ENCODE measurements around the gene MYLK. TPM values are rescaled to one million over a fixed set of nuclear protein-coding genes. Genes with fewer than 3 reads are reported as not detected.
"Not testable (repeated sequence)": the region's sequence is repeated elsewhere in the genome, so short reads cannot be mapped to it uniquely, and the experiment has no call there.

Gene MYLK
- 11.3 TPM for total RNA-seq

GRCh38 chr3:123884203-123884831 is at the start of gene MYLK:
MYLK (minus strand) TSS chr3:123884332; CDS start chr3:123793841, 90,491 bp downstream.
- DNase-seq (ENCODE audit: low read depth in 2 of 3, low spot score in 2 of 3): peak in 2 of 3 donors; percentile 76 to 84

GRCh38 chr3:123930445-123930844 is 46.3 kb upstream of the MYLK start:
- DNase-seq (ENCODE audit: low read depth in 2 of 3, low spot score in 2 of 3): no peak

GRCh38 chr3:123929325-123929724 is 45.2 kb upstream of the MYLK start:
- no peak for DNase-seq (ENCODE audit: low read depth in 2 of 3, low spot score in 2 of 3)

GRCh38 chr3:123926396-123926795 is 42.3 kb upstream of the MYLK start:
- no peak for DNase-seq (ENCODE audit: low read depth in 2 of 3, low spot score in 2 of 3)

GRCh38 chr3:123920868-123921267 is 36.7 kb upstream of the MYLK start:
- DNase-seq (ENCODE audit: low read depth in 2 of 3, low spot score in 2 of 3): no peak

- DNase-seq (ENCODE audit: low read depth in 2 of 3, low spot score in 2 of 3): peak in 2 of 3 donors; percentile 3 to 21
Measured at GRCh38 chr3:123920383-123920782, 36.3 kb upstream of the MYLK start.

- DNase-seq (ENCODE audit: low read depth in 2 of 3, low spot score in 2 of 3): no peak
Measured at GRCh38 chr3:123919353-123919752, 35.2 kb upstream of the MYLK start.

GRCh38 chr3:123914829-123915228 is 30.7 kb upstream of the MYLK start:
- DNase-seq (ENCODE audit: low read depth in 2 of 3, low spot score in 2 of 3): no peak

GRCh38 chr3:123909785-123910184 is 25.7 kb upstream of the MYLK start:
- DNase-seq (ENCODE audit: low read depth in 2 of 3, low spot score in 2 of 3): no peak

GRCh38 chr3:123907720-123908119 is 23.6 kb upstream of the MYLK start:
- DNase-seq (ENCODE audit: low read depth in 2 of 3, low spot score in 2 of 3): no peak

- DNase-seq (ENCODE audit: low read depth in 2 of 3, low spot score in 2 of 3): no peak
Measured at GRCh38 chr3:123899300-123899865, 15.3 kb upstream of the MYLK start.

- no peak for DNase-seq (ENCODE audit: low read depth in 2 of 3, low spot score in 2 of 3)
Measured at GRCh38 chr3:123893012-123893411, 8.9 kb upstream of the MYLK start.

- DNase-seq (ENCODE audit: low read depth in 2 of 3, low spot score in 2 of 3): no peak
Measured at GRCh38 chr3:123892195-123892594, 8.1 kb upstream of the MYLK start.

GRCh38 chr3:123890991-123891390 is 6.9 kb upstream of the MYLK start:
- not testable (repeated sequence) for DNase-seq (ENCODE audit: low read depth in 2 of 3, low spot score in 2 of 3)

GRCh38 chr3:123890162-123890561 is 6.0 kb upstream of the MYLK start:
- DNase-seq (ENCODE audit: low read depth in 2 of 3, low spot score in 2 of 3): not testable (repeated sequence)

GRCh38 chr3:123884993-123885392 is 861 bp upstream of the MYLK start:
- no peak for DNase-seq (ENCODE audit: low read depth in 2 of 3, low spot score in 2 of 3)

GRCh38 chr3:123883701-123884202 is 380 bp downstream of the MYLK start:
- DNase-seq (ENCODE audit: low read depth in 2 of 3, low spot score in 2 of 3): no peak

- peak in 2 of 3 donors; percentile 51 to 70 for DNase-seq (ENCODE audit: low read depth in 2 of 3, low spot score in 2 of 3)
Measured at GRCh38 chr3:123883111-123883510, 1.0 kb downstream of the MYLK start.

- no peak for DNase-seq (ENCODE audit: low read depth in 2 of 3, low spot score in 2 of 3)
Measured at GRCh38 chr3:123881771-123882170, 2.4 kb downstream of the MYLK start.

- peak in 1 of 3 donors; percentile 16 for DNase-seq (ENCODE audit: low read depth in 2 of 3, low spot score in 2 of 3)
Measured at GRCh38 chr3:123880998-123881561, 3.1 kb downstream of the MYLK start.

- no peak for DNase-seq (ENCODE audit: low read depth in 2 of 3, low spot score in 2 of 3)
Measured at GRCh38 chr3:123878807-123879206, 5.3 kb downstream of the MYLK start.

- no peak for DNase-seq (ENCODE audit: low read depth in 2 of 3, low spot score in 2 of 3)
Measured at GRCh38 chr3:123877965-123878364, 6.2 kb downstream of the MYLK start.
